Lower leg skin (tissue), 3 donors: ENCODE results near the gene SLCO1C1.

Experiments used
- CTCF ChIP-seq, 3 donors: fragments of 450-650 bp; IDR thresholded peaks; one replicate each; pipeline ENCODE4 v1.5.1; 2016; ENCODE audit warnings: antibody characterized with exemption in 3 of 3, mild to moderate bottlenecking in 3 of 3, moderate library complexity in 2 of 3
- POLR2A ChIP-seq, 2 donors: fragments of 450-650 bp; IDR thresholded peaks; one replicate each; pipeline ENCODE4 v1.6.1; 2016 to 2017; ENCODE audit warnings: antibody characterized with exemption in 2 of 2, mild to moderate bottlenecking in 1 of 2, moderate library complexity in 1 of 2

GRCh38 chr12:20711846-20712245 is 16.7 kb downstream of the SLCO1C1 start:
- TF ChIP-seq CTCF (IDR thresholded peaks at IDR 0.05) (no peak), POLR2A (IDR thresholded peaks at IDR 0.05) (no peak)
